ENCODE measurements around the gene IPCEF1. TPM values are rescaled to one million over a fixed set of nuclear protein-coding genes. Genes with fewer than 3 reads are reported as not detected.

IPCEF1 gene
- total RNA-seq, 1 experiment from 2014 or later: 0.48 TPM

GRCh38 chr6:154285826-154286225 lies 70.8 kb downstream of the IPCEF1 start:
- Histone ChIP-seq H2BK20ac (ENCODE audit: low read depth, low read length, poor library complexity, severe bottlenecking) (no peak overlapping the region), H4K20me1 (ENCODE audit: control insufficient read depth, insufficient read depth, insufficient read length) (no peaks in the 10 kb centered on the region), H2BK12ac (ENCODE audit: insufficient read length, low read depth, low read length) (no peak overlapping the region), H3K27me3 (ENCODE audit: insufficient read depth, low read length) (no peaks in the 10 kb centered on the region), H4K8ac (replicated peaks; ENCODE audit: insufficient read length, low read depth, low read length) (no peak overlapping the region), H4K91ac (ENCODE audit: insufficient read length, low read depth, low read length) (no peak overlapping the region), H3K4me2 (ENCODE audit: insufficient read depth, insufficient read length, low read length) (no peak overlapping the region), H2AFZ (ENCODE audit: low read length) (no peak overlapping the region), H3K9me3 (ENCODE audit: control insufficient read depth, low read depth, low read length) (no peaks in the 10 kb centered on the region), H3T11ph (ENCODE audit: low read length) (no peak overlapping the region), H3K27ac (ENCODE audit: insufficient read length, low read depth, low read length) (no peak overlapping the region), H3K23ac (ENCODE audit: insufficient read length, low read depth, low read length) (no peak overlapping the region), H3K9ac (ENCODE audit: extremely low read depth, insufficient read length, low read length) (no peak overlapping the region), H3K4ac (ENCODE audit: low read depth, low read length) (no peak overlapping the region), H3K79me1 (ENCODE audit: insufficient read depth, low read depth, low read length, poor library complexity, severe bottlenecking) (no peaks in the 10 kb centered on the region), H3K18ac (ENCODE audit: insufficient read length, low read depth, low read length) (no peak overlapping the region), H3K56ac (ENCODE audit: insufficient read length, low read depth, low read length) (no peak overlapping the region), H2BK15ac (ENCODE audit: low read depth, low read length) (no peak overlapping the region), H2BK5ac (ENCODE audit: insufficient read length, low read length) (no peak overlapping the region), H3K4me1 (ENCODE audit: insufficient read depth, low read length) (no peaks in the 10 kb centered on the region), H2AK5ac (ENCODE audit: insufficient read length, low read length) (no peak overlapping the region), H3K23me2 (ENCODE audit: insufficient read length, low read depth, low read length, poor library complexity, severe bottlenecking) (no peaks in the 10 kb centered on the region), H3K14ac (ENCODE audit: insufficient read depth, low read length) (no peak overlapping the region), H3K79me2 (ENCODE audit: insufficient read depth, low read length) (no peaks in the 10 kb centered on the region), H4K5ac (ENCODE audit: insufficient read length, low read depth, low read length) (no peak overlapping the region), H2BK120ac (ENCODE audit: low read depth, low read length, poor library complexity, severe bottlenecking) (no peak overlapping the region)
- peaks cover 0 to 6% of the 10 kb centered on the region in 2 experiments; a peak in 2 of 5 replicates for H3K9me3 Mint-ChIP-seq
- H3K27me3 Mint-ChIP-seq (ENCODE audit: low read depth): no peaks in the 10 kb centered on the region
- DNase-seq: no peak
- H3K36me3 Mint-ChIP-seq (ENCODE audit: insufficient read depth in 1 of 3, low read depth in 3 of 3): no peaks in the 10 kb centered on the region
- no peak for TF ChIP-seq CTCF (conservative IDR thresholded peaks at IDR 0.05)
- H3K4me1 Mint-ChIP-seq: no peaks in the 10 kb centered on the region
- no peak overlapping the region for H3K4me3 Mint-ChIP-seq
- no peak overlapping the region for H3K27ac Mint-ChIP-seq
- no CpG with 5 or more reads among the region's 1 CpG for WGBS (ENCODE audit: extremely low coverage, insufficient read length, low lambda C conversion rate)

All from H9 (cell line).